Measurements from ENCODE around the gene USP49. TPM values are rescaled to one million over a fixed set of nuclear protein-coding genes. Genes with fewer than 3 reads are reported as not detected.

Gene USP49
- total RNA-seq, 4 donors from 2014 or later: 2.9 to 17.1 (median 4.1) TPM

DNA sequence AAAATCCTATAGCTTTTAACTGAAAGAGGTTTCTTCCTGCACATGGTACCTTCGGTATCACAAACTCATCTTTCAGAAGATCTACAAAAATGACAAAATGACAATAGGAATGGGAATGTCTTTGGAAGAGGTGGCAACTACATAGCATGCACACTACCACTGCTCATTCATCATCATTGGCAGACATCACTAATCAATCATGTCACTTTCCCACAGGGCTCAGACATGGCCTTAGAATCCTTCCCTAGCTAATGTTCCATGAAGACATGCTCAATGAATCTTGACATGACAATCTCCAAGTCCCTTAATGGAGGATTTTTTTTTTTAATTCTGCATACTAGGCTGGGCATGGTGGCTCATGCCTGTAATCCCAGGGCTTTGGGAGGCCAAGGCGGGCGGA lies 144.8 kb downstream of the USP49 start:
- Histone ChIP-seq H3K36me3 (no peaks in the 10 kb centered on the region), H3K4me1 (peaks cover 6% of the 10 kb centered on the region), H3K27ac (no peak overlapping the region), H3K9me3 (no peaks in the 10 kb centered on the region), H3K27me3 (no peaks in the 10 kb centered on the region), H3K4me3 (no peak overlapping the region)
- no peak for TF ChIP-seq EP300 (IDR thresholded peaks at IDR 0.05)
- no peak for TF ChIP-seq POLR2AphosphoS5 (IDR thresholded peaks at IDR 0.05)
- TF ChIP-seq, protein P1, sequence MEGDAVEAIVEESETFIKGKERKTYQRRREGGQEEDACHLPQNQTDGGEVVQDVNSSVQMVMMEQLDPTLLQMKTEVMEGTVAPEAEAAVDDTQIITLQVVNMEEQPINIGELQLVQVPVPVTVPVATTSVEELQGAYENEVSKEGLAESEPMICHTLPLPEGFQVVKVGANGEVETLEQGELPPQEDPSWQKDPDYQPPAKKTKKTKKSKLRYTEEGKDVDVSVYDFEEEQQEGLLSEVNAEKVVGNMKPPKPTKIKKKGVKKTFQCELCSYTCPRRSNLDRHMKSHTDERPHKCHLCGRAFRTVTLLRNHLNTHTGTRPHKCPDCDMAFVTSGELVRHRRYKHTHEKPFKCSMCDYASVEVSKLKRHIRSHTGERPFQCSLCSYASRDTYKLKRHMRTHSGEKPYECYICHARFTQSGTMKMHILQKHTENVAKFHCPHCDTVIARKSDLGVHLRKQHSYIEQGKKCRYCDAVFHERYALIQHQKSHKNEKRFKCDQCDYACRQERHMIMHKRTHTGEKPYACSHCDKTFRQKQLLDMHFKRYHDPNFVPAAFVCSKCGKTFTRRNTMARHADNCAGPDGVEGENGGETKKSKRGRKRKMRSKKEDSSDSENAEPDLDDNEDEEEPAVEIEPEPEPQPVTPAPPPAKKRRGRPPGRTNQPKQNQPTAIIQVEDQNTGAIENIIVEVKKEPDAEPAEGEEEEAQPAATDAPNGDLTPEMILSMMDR (IDR thresholded peaks at IDR 0.05): no peak
- TF ChIP-seq POLR2A (IDR thresholded peaks at IDR 0.05): no peak
- WGBS: over 99% methylated on average over 3 of the region's 3 CpGs
- no peak for DNase-seq (ENCODE audit: low spot score in 2 of 2)

- TF ChIP-seq POLR2AphosphoS5 (IDR thresholded peaks at IDR 0.05): no peak
- TF ChIP-seq POLR2A (IDR thresholded peaks at IDR 0.05): no peak
- TF ChIP-seq, protein P1 (IDR thresholded peaks at IDR 0.05): no peak
- no peak for TF ChIP-seq EP300 (IDR thresholded peaks at IDR 0.05)
- Histone ChIP-seq H3K27ac (no peak overlapping the region), H3K4me1 (peaks cover 6% of the 10 kb centered on the region), H3K4me3 (no peak overlapping the region), H3K9me3 (no peaks in the 10 kb centered on the region), H3K36me3 (no peaks in the 10 kb centered on the region), H3K27me3 (no peaks in the 10 kb centered on the region)
- DNase-seq (ENCODE audit: low spot score in 2 of 2): no peak
- 91% methylated on average over 2 of the region's 3 CpGs for whole genome bisulfite sequencing
Measured at GRCh38 chr6:41748542-41748941, 146.6 kb downstream of the USP49 start.

GRCh38 chr6:41748102-41748477 lies 147.1 kb downstream of the USP49 start:
- TF ChIP-seq POLR2AphosphoS5 (IDR thresholded peaks at IDR 0.05) (no peak), POLR2A (IDR thresholded peaks at IDR 0.05) (no peak), EP300 (IDR thresholded peaks at IDR 0.05) (no peak)
- TF ChIP-seq, protein P1 (IDR thresholded peaks at IDR 0.05): no peak
- Histone ChIP-seq H3K4me3 (no peak overlapping the region), H3K27ac (no peak overlapping the region), H3K27me3 (no peaks in the 10 kb centered on the region), H3K36me3 (no peaks in the 10 kb centered on the region), H3K9me3 (no peaks in the 10 kb centered on the region), H3K4me1 (peaks cover 6% of the 10 kb centered on the region)
- 81% methylated on average over 6 of the region's 6 CpGs for WGBS
- DNase-seq (ENCODE audit: low spot score in 2 of 2): no peak

DNA sequence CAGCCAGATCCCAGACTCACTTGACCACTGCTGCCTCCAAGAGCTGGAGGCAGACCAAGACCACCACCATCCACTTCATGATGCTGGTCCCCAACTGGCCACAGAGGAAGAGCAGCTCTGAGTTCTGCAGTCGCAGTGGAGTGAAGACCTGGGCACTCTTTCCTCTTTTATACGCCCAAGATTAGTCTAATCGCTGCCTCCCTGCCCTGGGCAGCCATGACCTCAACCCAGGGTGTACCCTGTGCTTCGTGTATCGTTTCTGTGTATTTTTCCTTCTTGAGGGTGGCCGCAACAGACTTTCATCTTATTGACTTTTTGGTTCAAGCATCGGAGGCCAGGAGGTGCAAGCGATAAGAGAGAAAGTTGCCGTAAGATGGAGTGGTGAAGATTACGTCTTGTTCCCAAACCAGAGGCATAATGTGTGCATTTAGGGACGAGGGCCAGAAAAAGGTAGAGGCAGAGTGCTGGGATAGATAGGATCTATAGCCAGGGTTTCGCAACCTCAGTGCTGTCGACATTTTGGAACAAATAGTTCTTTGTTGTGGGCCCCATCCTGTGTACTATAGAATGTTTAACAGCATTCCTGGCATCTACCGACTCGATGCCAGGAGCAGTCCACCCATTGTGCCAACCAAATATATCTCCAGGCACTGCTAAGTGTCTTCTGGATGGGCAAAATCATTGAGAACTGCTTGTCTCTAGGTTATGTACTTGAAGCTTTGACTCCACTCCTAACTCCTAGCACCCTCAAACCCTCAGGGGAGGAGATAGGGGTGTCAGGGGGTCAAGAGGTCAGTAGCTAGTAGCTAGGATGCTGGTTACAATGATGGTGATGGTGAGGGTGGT lies 147.7 kb downstream of the USP49 start, which contains the start of gene PGC:
TSS of gene PGC (minus strand) at position 142 of the 846 bp plus-strand sequence. CDS start at position 79, 63 bp downstream.
- no peaks in the 10 kb centered on the region for H3K27me3 ChIP-seq
- no peaks in the 10 kb centered on the region for H3K9me3 ChIP-seq
- no peak for DNase-seq (ENCODE audit: low spot score in 2 of 2)
- H3K4me1 ChIP-seq: peaks cover 6% of the 10 kb centered on the region
- TF ChIP-seq POLR2A (IDR thresholded peaks at IDR 0.05) (no peak), EP300 (IDR thresholded peaks at IDR 0.05) (no peak)
- no peak within 1 kb of the TSS for H3K27ac ChIP-seq
- no peak within 1 kb of the TSS for H3K4me3 ChIP-seq
- WGBS: 85% methylated on average over 15 of the region's 15 CpGs
- H3K36me3 ChIP-seq: no peaks in the 10 kb centered on the region

- DNase-seq (ENCODE audit: low spot score in 2 of 2): no peak
- H3K27me3 ChIP-seq: no peaks in the 10 kb centered on the region
- H3K4me3 ChIP-seq: no peak overlapping the region
- 75% methylated on average over 10 of the region's 10 CpGs for WGBS
- H3K36me3 ChIP-seq: no peaks in the 10 kb centered on the region
- H3K4me1 ChIP-seq: peaks cover 6% of the 10 kb centered on the region
- H3K27ac ChIP-seq: no peak overlapping the region
- TF ChIP-seq POLR2AphosphoS5 (IDR thresholded peaks at IDR 0.05) (no peak), EP300 (IDR thresholded peaks at IDR 0.05) (no peak), POLR2A (IDR thresholded peaks at IDR 0.05) (no peak)
- TF ChIP-seq, protein P1 (IDR thresholded peaks at IDR 0.05): no peak
- no peaks in the 10 kb centered on the region for H3K9me3 ChIP-seq
Measured at GRCh38 chr6:41746107-41746506, 149.1 kb downstream of the USP49 start.
